Calu3 (cell line): ENCODE data around the gene FAM3C. TPM values are rescaled to one million over a fixed set of nuclear protein-coding genes. Genes with fewer than 3 reads are reported as not detected.

ENCODE experiments used
- BruUV-seq: library from RNA; stranded (reverse); fragments of 400-500 nt; replicated peaks from 2 replicates; lab custom pipeline; 2021; lab: Mats Ljungman, UMichigan
- CTCF ChIA-PET: fragments of 300-600 bp; sonication (Branson Sonifier 250); formaldehyde crosslinking; loops from one replicate; lab custom pipeline; 2022; ENCODE audit warnings: antibody characterized with exemption; lab: Charles Lee
- DNase-seq: peaks from one replicate; pipeline ENCODE4 v3.0.0; 2022
- H3K27ac Mint-ChIP-seq: one replicate; pipeline ENCODE4 v1.8.0; 2022; ENCODE audit warnings: mixed read lengths; ENCODE audit not compliant: unreplicated experiment
- H3K27me3 Mint-ChIP-seq: one replicate; pipeline ENCODE4 v1.8.0; 2022; ENCODE audit warnings: mixed read lengths; ENCODE audit not compliant: unreplicated experiment
- H3K36me3 Mint-ChIP-seq: one replicate; pipeline ENCODE4 v1.8.0; 2022; ENCODE audit warnings: mild to moderate bottlenecking, moderate library complexity, mixed read lengths; ENCODE audit not compliant: insufficient read depth, unreplicated experiment
- H3K4me1 Mint-ChIP-seq: one replicate; pipeline ENCODE4 v1.8.0; 2022; ENCODE audit warnings: mild to moderate bottlenecking, low read depth, mixed read lengths; ENCODE audit not compliant: unreplicated experiment
- H3K4me3 Mint-ChIP-seq: one replicate; pipeline ENCODE4 v1.8.0; 2022; ENCODE audit warnings: mild to moderate bottlenecking, low read depth, moderate library complexity, mixed read lengths; ENCODE audit not compliant: unreplicated experiment
- H3K9me3 Mint-ChIP-seq: one replicate; pipeline ENCODE4 v1.8.0; 2022; ENCODE audit warnings: low read depth, mixed read lengths; ENCODE audit not compliant: unreplicated experiment
- CTCF ChIP-seq: fragments of 200-600 bp; IDR thresholded peaks from one replicate; pipeline ENCODE4 v1.8.0; 2022; ENCODE audit warnings: antibody characterized with exemption; ENCODE audit not compliant: unreplicated experiment
- intact Hi-C: fragments of 100-400 bp; cut with micrococcal nuclease; formaldehyde crosslinking; loops from one replicate; pipeline ENCODE4 v1.10.0; 2022; ENCODE audit not compliant: unreplicated experiment
- total RNA-seq: library from RNA; stranded (reverse); gene quantifications from 2 replicates; pipeline ENCODE4 v1.2.3, GENCODE V29; 2022

FAM3C gene
- total RNA-seq, 1 experiment from 2014 or later, result 206 TPM

- no peaks in the 10 kb centered on the region for H3K27me3 Mint-ChIP-seq
Measured at GRCh38 chr7:121351682-121352081, 44.4 kb downstream of the FAM3C start.

GRCh38 chr7:121344497-121344896 lies 51.6 kb downstream of the FAM3C start:
- H3K4me1 Mint-ChIP-seq, result no peaks in the 10 kb centered on the region
- no peak for TF ChIP-seq CTCF
- H3K9me3 Mint-ChIP-seq, result no peaks in the 10 kb centered on the region
- H3K36me3 Mint-ChIP-seq, result peaks cover 43% of the 10 kb centered on the region
- no TSS peak for BruUV-seq
- CTCF ChIA-PET, result no interaction called here
- no peak for DNase-seq
- H3K4me3 Mint-ChIP-seq, result no peak overlapping the region
- intact Hi-C loops, result no loop called here
- no peak overlapping the region for H3K27ac Mint-ChIP-seq
- H3K27me3 Mint-ChIP-seq, result no peaks in the 10 kb centered on the region

More at GRCh38 chr7:121351682-121352081, 44.4 kb downstream of the FAM3C start:
- BruUV-seq, result no TSS peak
- CTCF ChIA-PET, result interaction anchor here (0.7 to 2.1 kb wide), 3 partner anchors 21 to 300 kb away, joined by 3 to 4 read pairs (median 3); no protein-coding TSS in a partner anchor
- intact Hi-C loops, result no loop called here
- H3K9me3 Mint-ChIP-seq, result no peaks in the 10 kb centered on the region
- no peak for TF ChIP-seq CTCF
- DNase-seq, result no peak
- no peak overlapping the region for H3K27ac Mint-ChIP-seq
- H3K4me3 Mint-ChIP-seq, result no peak overlapping the region
- H3K4me1 Mint-ChIP-seq, result no peaks in the 10 kb centered on the region
- H3K36me3 Mint-ChIP-seq, result peaks cover 42% of the 10 kb centered on the region

GRCh38 chr7:121344093-121344492 lies 52.0 kb downstream of the FAM3C start:
- intact Hi-C loops, result no loop called here
- Mint-ChIP-seq H3K27ac (no peak overlapping the region), H3K4me1 (no peaks in the 10 kb centered on the region), H3K4me3 (no peak overlapping the region), H3K27me3 (no peaks in the 10 kb centered on the region), H3K36me3 (peaks cover 43% of the 10 kb centered on the region), H3K9me3 (no peaks in the 10 kb centered on the region)
- BruUV-seq, result no TSS peak
- no peak for TF ChIP-seq CTCF
- CTCF ChIA-PET, result no interaction called here
- DNase-seq, result no peak

GRCh38 chr7:121343302-121343701 lies 52.8 kb downstream of the FAM3C start:
- Mint-ChIP-seq H3K27ac (no peak overlapping the region), H3K27me3 (no peaks in the 10 kb centered on the region), H3K4me3 (no peak overlapping the region), H3K36me3 (peaks cover 43% of the 10 kb centered on the region), H3K4me1 (no peaks in the 10 kb centered on the region), H3K9me3 (no peaks in the 10 kb centered on the region)
- CTCF ChIA-PET, result no interaction called here
- no peak for TF ChIP-seq CTCF
- BruUV-seq, result no TSS peak
- intact Hi-C loops, result no loop called here
- DNase-seq, result no peak
